ENCODE results near the gene FBH1.

DNA sequence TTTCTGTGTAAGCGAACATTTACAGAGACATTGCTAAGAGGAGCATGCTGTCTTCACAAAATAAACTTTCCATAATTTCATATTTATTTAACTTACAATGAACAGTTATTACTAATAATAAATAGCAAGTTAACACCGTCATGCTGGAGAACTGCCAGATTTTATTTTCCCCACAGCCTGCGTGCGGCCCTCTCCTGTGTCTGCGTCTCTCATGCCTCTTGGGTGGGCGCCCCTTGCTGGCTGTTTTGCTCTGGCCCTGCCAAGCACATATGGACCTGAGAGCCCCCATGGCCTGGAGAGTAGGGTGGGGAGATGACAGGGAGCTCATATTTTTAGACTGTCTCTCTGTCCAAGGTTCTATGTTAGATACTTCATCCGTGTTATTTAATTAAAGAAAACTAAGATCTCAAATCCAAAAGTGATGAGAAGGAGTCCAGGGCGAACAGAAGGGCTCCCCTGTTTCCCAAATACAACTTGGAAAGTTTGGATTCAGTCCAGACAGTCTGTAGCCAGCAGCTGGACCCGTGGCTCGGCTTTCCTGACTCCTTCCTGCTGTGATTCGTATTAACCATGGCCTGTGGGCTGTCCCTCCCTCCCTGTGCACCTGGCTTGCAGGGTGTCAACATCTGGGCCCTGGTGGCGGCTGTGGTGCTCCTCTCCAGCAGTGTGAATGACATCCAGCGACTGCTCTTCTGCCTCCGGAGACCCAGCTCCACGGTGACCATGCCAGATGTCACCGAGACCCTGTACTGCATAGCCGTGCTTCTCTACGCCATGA, 20.5 kb downstream of the FBH1 start:
- TF ChIP-seq, protein P1, sequence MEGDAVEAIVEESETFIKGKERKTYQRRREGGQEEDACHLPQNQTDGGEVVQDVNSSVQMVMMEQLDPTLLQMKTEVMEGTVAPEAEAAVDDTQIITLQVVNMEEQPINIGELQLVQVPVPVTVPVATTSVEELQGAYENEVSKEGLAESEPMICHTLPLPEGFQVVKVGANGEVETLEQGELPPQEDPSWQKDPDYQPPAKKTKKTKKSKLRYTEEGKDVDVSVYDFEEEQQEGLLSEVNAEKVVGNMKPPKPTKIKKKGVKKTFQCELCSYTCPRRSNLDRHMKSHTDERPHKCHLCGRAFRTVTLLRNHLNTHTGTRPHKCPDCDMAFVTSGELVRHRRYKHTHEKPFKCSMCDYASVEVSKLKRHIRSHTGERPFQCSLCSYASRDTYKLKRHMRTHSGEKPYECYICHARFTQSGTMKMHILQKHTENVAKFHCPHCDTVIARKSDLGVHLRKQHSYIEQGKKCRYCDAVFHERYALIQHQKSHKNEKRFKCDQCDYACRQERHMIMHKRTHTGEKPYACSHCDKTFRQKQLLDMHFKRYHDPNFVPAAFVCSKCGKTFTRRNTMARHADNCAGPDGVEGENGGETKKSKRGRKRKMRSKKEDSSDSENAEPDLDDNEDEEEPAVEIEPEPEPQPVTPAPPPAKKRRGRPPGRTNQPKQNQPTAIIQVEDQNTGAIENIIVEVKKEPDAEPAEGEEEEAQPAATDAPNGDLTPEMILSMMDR (conservative IDR thresholded peaks at IDR 0.05; ENCODE audit: low read depth, low read length) = no peak
- no peak for TF ChIP-seq EZH2 (IDR thresholded peaks at IDR 0.05; ENCODE audit: low read length, unreplicated experiment)
